PC-3 (cell line): Measurements from ENCODE around the gene TOMM22.

Experiments used
- CTCF ChIP-seq: fragments of 300-600 bp; sonication (generic); conservative IDR thresholded peaks from 2 replicates; pipeline ENCODE4 v1.5.1; 2017; ENCODE audit warnings: antibody characterized with exemption, low read depth, mild to moderate bottlenecking, low read length
- EZH2 ChIP-seq: fragments of 300-600 bp; sonication (generic); IDR thresholded peaks from one replicate; pipeline ENCODE4 v1.6.1; 2017; ENCODE audit warnings: antibody characterized with exemption, mild to moderate bottlenecking, low read length; ENCODE audit not compliant: unreplicated experiment
- EZH2phosphoT487 ChIP-seq: fragments of 300-600 bp; sonication (generic); IDR thresholded peaks from 2 replicates; pipeline ENCODE4 v1.6.1; 2018; ENCODE audit warnings: mild to moderate bottlenecking, antibody characterized with exemption, low read length, borderline replicate concordance

GRCh38 chr22:38734421-38735100 is 52.8 kb downstream of the TOMM22 start:
- TF ChIP-seq CTCF (no peak), EZH2 (no peak), EZH2phosphoT487 (no peak)
